ENCODE data around the gene KCNC4.

KCNC4 gene

GRCh38 chr1:110233861-110234260 lies 23.7 kb downstream of the KCNC4 start:
- no peak for DNase-seq

DNA sequence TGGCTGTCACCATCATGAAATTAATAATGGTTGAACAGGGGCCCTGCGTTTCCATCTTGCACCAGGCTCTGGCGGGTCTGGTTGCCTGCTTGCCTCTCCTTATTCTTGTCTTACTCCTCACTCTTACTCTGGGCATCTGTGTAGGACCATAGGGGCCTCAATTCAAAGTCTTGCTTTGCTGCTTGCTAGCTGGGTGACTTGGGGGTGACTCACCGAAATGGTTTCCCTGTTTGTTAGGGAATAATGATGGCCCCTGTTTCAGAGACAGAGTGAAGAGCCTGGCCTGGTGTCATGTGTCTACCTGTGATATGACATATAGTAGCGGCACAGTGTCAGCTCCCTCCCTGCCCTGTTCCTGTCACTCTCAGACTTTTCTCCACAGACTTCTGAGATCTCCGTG lies 24.6 kb downstream of the KCNC4 start:
- no peak for DNase-seq

DNA sequence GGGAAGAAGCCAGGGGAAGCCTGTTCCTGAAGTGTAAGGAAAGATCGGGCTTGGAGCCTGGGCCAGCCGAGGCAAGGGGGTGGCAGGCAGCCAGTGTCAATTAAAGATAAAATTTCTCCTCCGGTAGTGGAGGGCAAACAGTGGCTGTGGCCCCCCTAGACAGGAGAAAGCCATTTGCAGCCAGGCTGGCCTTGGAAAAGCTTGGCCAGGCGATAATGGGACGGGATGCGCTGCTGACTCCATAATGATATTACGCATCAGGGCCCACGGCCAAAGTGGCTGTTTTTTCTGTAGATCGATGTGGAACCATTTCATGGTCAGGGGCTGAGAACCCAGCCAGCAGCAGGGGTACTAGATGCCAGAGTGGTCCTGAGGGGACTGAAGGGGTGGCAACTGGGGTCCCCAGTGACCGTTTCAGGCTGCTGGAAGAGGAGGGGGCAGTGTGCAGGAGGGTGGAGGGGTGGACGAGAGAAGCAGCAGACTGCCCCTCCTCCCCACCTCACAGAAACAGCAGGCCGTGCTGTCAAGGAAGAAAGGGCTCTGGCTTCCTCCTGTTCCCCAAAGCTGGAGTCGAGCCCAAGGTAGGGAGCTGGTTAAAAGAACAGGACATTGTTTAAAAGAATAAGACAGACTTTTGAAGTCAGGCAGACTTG lies 25.2 kb downstream of the KCNC4 start:
- DNase-seq, result no peak

- peak; percentile 83 for DNase-seq
Measured at GRCh38 chr1:110235834-110236682, 25.9 kb downstream of the KCNC4 start.

GRCh38 chr1:110237386-110238152 lies 27.5 kb downstream of the KCNC4 start:
- DNase-seq, result no peak

DNA sequence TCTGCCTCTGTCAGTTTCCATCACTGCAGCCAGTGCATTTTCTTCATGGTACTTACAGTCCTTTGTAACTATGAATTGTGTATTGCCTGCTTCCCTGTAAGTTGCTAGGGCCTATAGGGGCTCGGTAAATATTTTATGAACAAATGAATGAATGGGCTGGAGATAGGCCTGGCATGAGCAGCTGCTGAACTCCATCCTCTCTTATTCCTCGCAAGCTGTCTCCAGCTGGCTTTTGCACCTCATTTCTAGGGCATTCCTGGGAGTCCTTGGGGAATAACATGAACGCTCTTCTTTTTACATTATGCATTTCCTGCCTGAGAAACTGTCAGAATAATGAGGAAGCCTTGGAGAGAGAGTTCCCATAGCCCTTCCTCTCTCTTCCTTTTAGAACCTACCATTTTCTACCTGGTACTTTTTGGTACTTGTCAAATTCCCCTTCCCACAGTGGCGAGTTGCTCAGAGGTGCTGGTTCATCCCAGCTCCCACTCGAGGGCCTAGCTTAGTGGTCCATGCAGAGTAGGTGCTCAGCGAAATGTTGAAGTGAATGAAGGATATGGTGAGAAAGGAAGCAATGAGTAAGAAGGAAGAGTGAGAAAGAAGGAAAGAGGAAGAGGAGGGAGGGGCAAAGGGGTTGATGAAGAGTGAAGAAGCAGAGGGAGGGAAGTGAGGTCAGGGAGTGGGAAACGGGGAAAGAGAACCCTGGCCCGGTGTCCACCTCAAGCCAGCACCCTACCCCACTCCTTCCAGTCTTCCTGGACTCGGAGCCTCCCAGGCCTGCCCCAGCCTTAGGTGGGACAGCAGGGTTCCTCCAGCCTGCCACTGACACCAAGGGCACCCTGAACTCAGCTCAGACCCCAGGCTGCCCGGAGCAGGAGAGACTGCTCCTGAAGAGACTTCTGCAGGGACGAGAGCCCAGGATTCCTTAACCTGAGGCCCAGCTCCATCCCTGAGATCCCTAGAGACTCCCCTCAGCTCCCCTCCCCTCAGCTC lies 29.6 kb downstream of the KCNC4 start:
- DNase-seq, result no peak

- DNase-seq, result no peak
Measured at GRCh38 chr1:110240476-110241210, 30.5 kb downstream of the KCNC4 start.

DNA sequence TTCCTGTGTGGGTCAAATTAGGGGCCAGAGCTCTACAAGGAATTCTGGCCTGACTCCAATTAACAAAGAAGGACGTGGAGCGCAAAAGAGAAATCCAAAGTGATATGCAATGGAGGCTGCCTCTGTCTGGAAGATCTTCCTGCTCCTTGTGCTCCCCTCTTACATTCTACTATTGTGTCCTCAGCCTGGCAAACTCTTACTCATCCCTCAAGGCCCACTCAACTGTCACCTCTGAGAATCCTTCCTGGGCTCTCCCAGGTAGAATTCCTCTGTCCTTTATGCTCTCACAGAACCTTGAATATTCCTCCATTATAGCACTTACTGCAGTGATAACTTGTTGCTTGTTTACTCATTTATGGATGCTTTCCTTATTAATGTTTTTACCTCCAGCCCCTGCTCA lies 31.4 kb downstream of the KCNC4 start:
- DNase-seq, result no peak

- DNase-seq, result no peak
Measured at GRCh38 chr1:110242062-110242461, 31.9 kb downstream of the KCNC4 start.

GRCh38 chr1:110242731-110243130 lies 32.6 kb downstream of the KCNC4 start:
- no peak for DNase-seq

- no peak for DNase-seq
Measured at GRCh38 chr1:110243146-110243545, 33.0 kb downstream of the KCNC4 start.

DNA sequence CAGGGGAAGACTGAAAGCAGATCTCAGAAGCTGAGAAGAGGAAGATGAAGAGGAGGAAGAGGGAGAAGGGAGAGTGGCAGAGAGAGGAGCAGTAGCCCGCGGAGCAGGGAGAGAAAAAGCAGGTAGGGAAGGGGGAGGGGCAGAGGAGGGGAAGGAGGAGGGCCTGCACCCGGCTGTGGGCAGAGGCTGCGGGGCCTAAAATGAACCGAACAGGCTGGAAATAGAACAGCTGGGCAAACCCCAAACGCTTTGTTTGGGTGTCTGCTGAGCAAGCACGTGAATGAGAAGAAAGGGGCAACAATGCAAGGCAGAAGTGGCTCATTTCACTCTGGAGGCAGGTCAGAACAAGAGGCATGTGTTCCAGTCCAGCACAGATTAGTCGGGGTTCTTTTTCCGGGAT lies 33.5 kb downstream of the KCNC4 start:
- peak; percentile 12 for DNase-seq

GRCh38 chr1:110245876-110246620 lies 35.9 kb downstream of the KCNC4 start:
- DNase-seq, result no peak

DNA sequence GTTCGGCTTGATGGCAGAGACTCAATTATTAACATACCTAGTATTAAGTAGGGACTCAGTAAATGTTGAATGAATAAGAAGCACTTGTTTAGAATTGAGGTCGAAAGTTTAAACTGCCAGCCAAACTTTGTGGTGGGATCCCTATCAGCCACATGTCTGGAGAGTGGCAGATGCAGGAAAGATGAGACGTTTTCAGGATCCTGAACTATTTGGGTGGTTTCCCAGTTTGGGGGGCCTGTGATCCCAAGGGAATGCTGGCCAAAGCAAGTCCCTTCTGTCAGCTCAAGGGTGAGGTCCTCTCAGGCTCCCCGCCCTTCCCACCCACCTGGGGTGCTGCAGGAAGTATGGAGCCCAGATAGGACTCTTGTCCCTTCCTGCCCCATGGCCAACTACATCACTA lies 38.6 kb downstream of the KCNC4 start:
- no peak for DNase-seq

DNA sequence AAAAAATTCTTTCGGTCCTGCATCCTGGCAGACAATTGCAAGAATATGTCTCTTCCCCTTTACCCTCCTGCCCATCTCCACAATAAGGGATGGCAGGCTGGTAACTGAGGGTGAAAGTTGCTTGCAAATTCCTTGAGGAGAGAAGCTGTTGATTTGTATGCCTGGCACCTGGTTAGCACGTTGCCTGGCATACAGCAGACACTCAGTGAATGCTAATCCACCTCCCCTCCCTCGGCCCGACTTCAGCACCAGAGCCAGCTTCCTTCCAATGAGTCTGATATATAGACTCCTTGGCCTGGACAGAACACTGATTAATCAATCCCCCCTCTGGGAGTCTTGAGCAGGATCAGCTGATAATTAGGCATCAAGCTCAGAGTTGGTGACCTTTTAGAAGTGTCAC lies 39.1 kb downstream of the KCNC4 start:
- DNase-seq, result no peak

DNA sequence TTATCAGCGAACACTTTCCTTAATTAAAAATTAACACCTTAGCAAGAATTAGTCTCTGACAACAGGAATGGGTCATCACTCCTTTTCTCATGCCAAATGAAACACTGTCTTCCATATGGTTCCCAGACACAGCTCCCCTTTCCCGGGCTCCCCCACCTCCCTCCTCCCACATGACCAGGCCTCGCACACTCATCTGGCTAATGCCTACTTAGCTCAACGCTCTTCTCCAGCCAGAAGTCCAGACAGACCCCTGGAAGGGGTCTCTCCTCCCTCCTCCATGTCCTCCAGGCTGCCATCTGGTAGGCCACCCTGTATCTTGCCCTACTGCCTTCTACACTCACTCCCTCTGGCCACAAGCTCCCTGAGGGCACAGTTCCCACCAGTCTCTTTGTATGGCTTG lies 39.9 kb downstream of the KCNC4 start:
- no peak for DNase-seq

DNA sequence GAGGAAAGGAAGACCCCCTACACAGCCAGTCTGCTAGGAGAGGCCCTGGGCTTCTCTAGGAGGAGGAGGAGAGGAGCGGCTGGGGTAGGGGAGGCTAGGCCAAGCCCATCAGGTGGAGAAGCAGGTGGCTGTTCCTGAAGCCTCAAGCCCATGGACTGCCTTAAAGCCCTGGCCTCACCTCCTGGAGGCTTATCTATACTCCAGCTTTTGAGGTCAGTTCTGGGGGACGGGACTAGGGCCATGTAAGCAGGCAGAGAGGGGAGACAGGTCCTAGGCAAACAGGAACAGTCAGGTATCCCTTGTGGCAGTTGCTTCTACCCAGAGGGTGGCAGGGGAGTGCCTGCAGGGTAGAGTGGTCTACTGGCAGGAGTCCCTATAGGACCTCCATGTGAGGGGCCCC lies 40.6 kb downstream of the KCNC4 start:
- no peak for DNase-seq

- no peak for DNase-seq
Measured at GRCh38 chr1:110253213-110253612, 43.1 kb downstream of the KCNC4 start.

GRCh38 chr1:110254604-110255391 lies 44.7 kb downstream of the KCNC4 start:
- no peak for DNase-seq

DNA sequence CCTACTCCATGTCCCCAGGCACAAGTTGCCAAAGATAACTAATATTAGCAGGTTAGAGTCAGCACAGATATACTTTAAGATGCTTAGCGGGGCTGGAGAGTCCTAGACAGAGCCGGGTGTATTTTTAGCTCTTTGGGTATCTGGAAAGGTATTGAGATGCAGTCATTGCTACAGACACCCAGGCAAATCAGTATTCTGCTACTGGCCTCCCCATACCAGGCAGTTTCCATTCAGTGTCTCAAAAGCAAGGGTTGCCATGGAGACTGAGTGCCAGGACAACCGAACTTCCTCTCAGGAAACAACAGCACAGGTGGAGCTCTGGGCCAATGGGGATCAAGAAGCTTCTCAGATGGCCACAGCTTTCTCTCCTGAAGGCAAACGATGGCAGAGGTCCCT lies 45.3 kb downstream of the KCNC4 start:
- no peak for DNase-seq

All from activated CD4-positive, alpha-beta T cell treated with anti-CD3 and anti-CD28 coated beads, Interleukin-2, amount 50 U/mL, for 16 hours (primary cell).